Caco-2 (cell line): ENCODE results near the gene IQGAP2. TPM values are rescaled to one million over a fixed set of nuclear protein-coding genes. Genes with fewer than 3 reads are reported as not detected.

ENCODE experiments used
- BruUV-seq: library from RNA; stranded (reverse); fragments of 400-500 nt; replicated peaks from 2 replicates; lab custom pipeline; 2021; lab: Mats Ljungman, UMichigan
- CTCF ChIA-PET: fragments of 300-600 bp; sonication (Branson Sonifier 250); formaldehyde crosslinking; loops from one replicate; lab custom pipeline; 2022; ENCODE audit warnings: antibody characterized with exemption; lab: Charles Lee
- POLR2A ChIA-PET: fragments of 300-600 bp; sonication (Branson Sonifier 250); formaldehyde crosslinking; loops from one replicate; lab custom pipeline; 2022; ENCODE audit warnings: antibody characterized with exemption; lab: Charles Lee
- DNase-seq, 2 experiments: peaks; one replicate each; pipeline versions ENCODE4 v3.0.0 to v3.0.0-alpha.2; 2020 to 2022
- H3K27me3 ChIP-seq: replicated peaks from 2 replicates; pipeline ENCODE4 v1.6.0; 2011; ENCODE audit warnings: low read length; ENCODE audit not compliant: control insufficient read depth, insufficient read depth
- H3K36me3 ChIP-seq: 2 replicates; pipeline ENCODE4 v1.5.1; 2011; ENCODE audit warnings: low read length; ENCODE audit not compliant: control insufficient read depth, insufficient read depth
- H3K4me1 ChIP-seq: fragments of 250-450 bp; sonication (Bioruptor Pico); 2 replicates; pipeline ENCODE4 v1.5.1; 2020; ENCODE audit warnings: mild to moderate bottlenecking
- H3K4me3 ChIP-seq: 2 replicates; pipeline ENCODE4 v1.5.1; 2011; ENCODE audit warnings: low read depth, mild to moderate bottlenecking, control low read depth, low read length
- H3K9me3 ChIP-seq: fragments of 250-450 bp; sonication (Bioruptor Pico); 2 replicates; pipeline ENCODE4 v1.5.1; 2020; ENCODE audit warnings: mild to moderate bottlenecking, moderate library complexity
- H3K27ac Mint-ChIP-seq: one replicate; pipeline ENCODE4 v1.8.0; 2022; ENCODE audit warnings: mixed read lengths; ENCODE audit not compliant: unreplicated experiment
- H3K27me3 Mint-ChIP-seq: one replicate; pipeline ENCODE4 v1.8.0; 2022; ENCODE audit warnings: mixed read lengths; ENCODE audit not compliant: insufficient read depth, unreplicated experiment
- H3K36me3 Mint-ChIP-seq: one replicate; pipeline ENCODE4 v1.8.0; 2022; ENCODE audit warnings: mild to moderate bottlenecking, mixed read lengths; ENCODE audit not compliant: insufficient read depth, unreplicated experiment
- H3K4me1 Mint-ChIP-seq: one replicate; pipeline ENCODE4 v1.8.0; 2022; ENCODE audit warnings: low read depth, mixed read lengths; ENCODE audit not compliant: unreplicated experiment
- H3K4me3 Mint-ChIP-seq: one replicate; pipeline ENCODE4 v1.8.0; 2022; ENCODE audit warnings: mild to moderate bottlenecking, moderate library complexity, mixed read lengths; ENCODE audit not compliant: unreplicated experiment
- H3K9me3 Mint-ChIP-seq: one replicate; pipeline ENCODE4 v1.8.0; 2022; ENCODE audit warnings: mixed read lengths; ENCODE audit not compliant: unreplicated experiment
- CTCF ChIP-seq, 2 experiments: fragments of 200-600 bp in 1 of 2; IDR thresholded peaks; 1 replicate in 1 of 2; 2 replicates in 1 of 2; pipeline versions ENCODE4 v1.5.1 to v1.8.0; 2011 to 2022; ENCODE audit warnings: antibody characterized with exemption in 1 of 2, control low read depth in 1 of 2, inconsistent platforms in 1 of 2, low read depth in 1 of 2, low read length in 1 of 2, mild to moderate bottlenecking in 1 of 2, moderate library complexity in 1 of 2; ENCODE audit not compliant: insufficient read depth in 1 of 2, severe bottlenecking in 1 of 2, unreplicated experiment in 1 of 2
- intact Hi-C: fragments of 100-400 bp; cut with micrococcal nuclease; formaldehyde crosslinking; loops from one replicate; pipeline ENCODE4 v1.10.0; 2022; ENCODE audit not compliant: unreplicated experiment
- total RNA-seq: library from RNA; stranded (reverse); gene quantifications from 2 replicates; pipeline ENCODE4 v1.2.3, GENCODE V29; 2022

IQGAP2 gene
- total RNA-seq, 1 experiment from 2014 or later, result 89.4 TPM

GRCh38 chr5:76445830-76446229, 42.7 kb downstream of the IQGAP2 start:
- Mint-ChIP-seq H3K4me3 (no peak overlapping the region), H3K4me1 (peaks cover 24% of the 10 kb centered on the region), H3K27me3 (no peaks in the 10 kb centered on the region), H3K9me3 (no peaks in the 10 kb centered on the region), H3K36me3 (peaks cover 37% of the 10 kb centered on the region), H3K27ac (no peak overlapping the region)
- no peak for TF ChIP-seq CTCF (IDR thresholded peaks at IDR 0.05; ENCODE audit: insufficient read depth in 1 of 2, low read depth in 1 of 2, low read length in 1 of 2, severe bottlenecking in 1 of 2, unreplicated experiment in 1 of 2)
- Histone ChIP-seq H3K27me3 (no peaks in the 10 kb centered on the region), H3K9me3 (no peaks in the 10 kb centered on the region), H3K4me3 (no peak overlapping the region), H3K4me1 (peaks cover 28% of the 10 kb centered on the region), H3K36me3 (no peaks in the 10 kb centered on the region)
- intact Hi-C loops, result no loop called here
- no peak for DNase-seq
- POLR2A ChIA-PET, result no interaction called here
- BruUV-seq, result no TSS peak
- CTCF ChIA-PET, result no interaction called here

- no peaks in the 10 kb centered on the region for H3K27me3 Mint-ChIP-seq
Observed at GRCh38 chr5:76446776-76447175, 43.7 kb downstream of the IQGAP2 start.

GRCh38 chr5:76449606-76450005, 46.5 kb downstream of the IQGAP2 start:
- Mint-ChIP-seq H3K9me3 (no peaks in the 10 kb centered on the region), H3K27me3 (no peaks in the 10 kb centered on the region), H3K4me1 (peaks cover 13% of the 10 kb centered on the region), H3K36me3 (peaks cover 37% of the 10 kb centered on the region), H3K27ac (no peak overlapping the region), H3K4me3 (no peak overlapping the region)
- no peak for DNase-seq
- H3K27me3 ChIP-seq, result no peaks in the 10 kb centered on the region
- H3K9me3 ChIP-seq, result no peaks in the 10 kb centered on the region
- peaks cover 21% of the 10 kb centered on the region for H3K4me1 ChIP-seq
- POLR2A ChIA-PET, result no interaction called here
- H3K36me3 ChIP-seq, result no peaks in the 10 kb centered on the region
- intact Hi-C loops, result no loop called here
- no peak overlapping the region for H3K4me3 ChIP-seq
- no peak for TF ChIP-seq CTCF (IDR thresholded peaks at IDR 0.05; ENCODE audit: insufficient read depth in 1 of 2, low read depth in 1 of 2, low read length in 1 of 2, severe bottlenecking in 1 of 2, unreplicated experiment in 1 of 2)
- BruUV-seq, result no TSS peak
- CTCF ChIA-PET, result no interaction called here

More at GRCh38 chr5:76446776-76447175, 43.7 kb downstream of the IQGAP2 start:
- no peaks in the 10 kb centered on the region for H3K9me3 Mint-ChIP-seq
- no peak overlapping the region for H3K4me3 ChIP-seq
- CTCF ChIA-PET, result no interaction called here
- TF ChIP-seq CTCF (IDR thresholded peaks at IDR 0.05; ENCODE audit: insufficient read depth in 1 of 2, low read depth in 1 of 2, low read length in 1 of 2, severe bottlenecking in 1 of 2, unreplicated experiment in 1 of 2), result no peak
- H3K36me3 ChIP-seq, result no peaks in the 10 kb centered on the region
- peaks cover 22% of the 10 kb centered on the region for H3K4me1 Mint-ChIP-seq
- no peak overlapping the region for H3K4me3 Mint-ChIP-seq
- H3K9me3 ChIP-seq, result no peaks in the 10 kb centered on the region
- peaks cover 28% of the 10 kb centered on the region for H3K4me1 ChIP-seq
- no TSS peak for BruUV-seq
- H3K27me3 ChIP-seq, result no peaks in the 10 kb centered on the region
- intact Hi-C loops, result no loop called here
- POLR2A ChIA-PET, result no interaction called here
- H3K27ac Mint-ChIP-seq, result no peak overlapping the region
- no peak for DNase-seq
- H3K36me3 Mint-ChIP-seq, result peaks cover 37% of the 10 kb centered on the region
